ENCODE data around the gene CACNA1A.
"Not testable (repeated sequence)": the region's sequence is repeated elsewhere in the genome, so short reads cannot be mapped to it uniquely, and the experiment has no call there.

The CACNA1A gene

DNA sequence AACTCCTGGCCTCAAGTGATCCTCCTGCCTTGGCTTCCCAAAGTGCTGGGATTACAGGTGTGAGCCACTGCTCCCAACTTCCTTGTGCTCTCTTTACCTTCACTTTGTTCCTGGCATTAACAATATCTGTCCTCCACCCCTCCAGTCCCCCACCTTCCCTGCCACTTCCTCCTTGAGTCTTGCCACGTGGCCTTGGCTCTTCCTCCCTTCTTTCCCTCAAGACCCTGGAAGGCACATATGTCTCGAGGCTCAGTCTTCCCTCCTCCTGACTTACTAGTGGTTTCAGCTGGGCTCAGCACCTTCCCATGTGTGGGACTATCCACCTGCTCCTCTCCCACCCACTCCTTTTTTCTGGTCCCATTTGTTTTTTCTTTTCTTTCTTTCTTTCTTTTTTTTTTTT, 285.4 kb downstream of the CACNA1A start:
- DNase-seq, result no peak

DNA sequence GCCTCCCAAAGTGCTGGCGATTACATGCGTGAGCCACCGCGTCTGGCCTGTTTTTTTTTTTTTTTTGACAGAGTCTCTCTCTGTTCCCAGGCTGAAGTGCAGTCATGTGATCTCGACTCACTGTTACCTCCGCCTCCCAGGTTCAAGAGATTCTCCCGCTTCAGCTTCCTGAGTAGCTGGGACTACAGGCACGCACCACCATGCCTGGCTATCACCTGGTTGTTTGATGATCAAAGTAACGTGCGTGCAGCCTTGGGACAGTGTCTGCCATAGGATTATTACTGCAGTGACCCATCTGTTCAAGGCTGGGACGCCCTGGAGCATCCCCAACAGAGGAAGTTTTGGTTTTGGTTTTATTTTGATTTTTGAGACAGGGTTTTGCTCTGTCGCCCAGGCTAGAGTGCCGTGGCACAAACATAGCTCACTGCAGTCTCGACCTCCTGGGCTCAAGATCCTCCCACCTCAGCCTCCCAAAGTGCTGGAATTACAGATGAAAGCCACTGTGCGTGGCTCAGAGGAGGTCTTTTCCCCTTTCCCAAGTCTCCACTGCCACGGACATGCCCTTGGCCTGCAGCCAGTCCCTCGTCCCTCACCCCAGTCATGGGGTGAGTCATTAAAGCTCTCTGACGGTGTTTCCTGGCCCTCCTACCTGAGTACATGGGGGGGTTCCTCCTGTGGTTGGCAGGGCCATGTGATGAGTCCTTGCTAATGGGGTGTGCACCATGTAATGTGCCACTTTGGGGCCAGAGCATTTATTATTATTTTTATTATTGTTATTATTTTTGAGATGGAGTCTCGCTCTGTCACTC, 290.5 kb downstream of the CACNA1A start:
- peak in 2 of 5 donors; percentile 18 to 36 for DNase-seq

GRCh38 chr19:13214036-13214730, 292.1 kb downstream of the CACNA1A start:
- DNase-seq, result no peak

DNA sequence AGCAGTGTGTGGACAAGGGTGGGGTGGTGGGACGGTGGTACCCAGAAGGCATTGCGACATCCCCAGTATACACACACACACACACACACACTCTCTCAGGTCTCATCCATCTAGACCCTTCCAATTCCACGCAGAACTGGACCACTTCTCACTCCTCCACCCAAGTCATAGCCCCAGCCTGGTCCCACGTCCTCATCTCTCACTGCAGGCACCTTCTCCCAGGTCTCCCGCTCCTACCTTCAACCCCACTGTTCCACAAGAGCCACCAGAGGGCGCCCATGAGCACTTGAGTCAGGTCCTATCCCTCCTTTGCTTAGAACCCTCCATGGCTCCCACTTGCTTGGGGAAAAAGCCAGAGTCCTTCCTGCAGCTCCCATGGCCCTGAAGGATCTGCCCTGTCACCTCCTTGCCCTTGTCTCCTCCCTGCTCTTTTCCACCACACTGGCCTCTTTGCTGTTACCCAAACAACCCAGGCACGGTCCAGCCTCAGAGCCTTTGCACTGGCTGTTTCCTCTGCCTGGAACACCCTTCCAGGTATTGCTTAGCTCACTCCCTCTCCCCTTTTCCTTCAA, 293.4 kb downstream of the CACNA1A start:
- peak; percentile 45 to 71 (median 58) for DNase-seq

DNA sequence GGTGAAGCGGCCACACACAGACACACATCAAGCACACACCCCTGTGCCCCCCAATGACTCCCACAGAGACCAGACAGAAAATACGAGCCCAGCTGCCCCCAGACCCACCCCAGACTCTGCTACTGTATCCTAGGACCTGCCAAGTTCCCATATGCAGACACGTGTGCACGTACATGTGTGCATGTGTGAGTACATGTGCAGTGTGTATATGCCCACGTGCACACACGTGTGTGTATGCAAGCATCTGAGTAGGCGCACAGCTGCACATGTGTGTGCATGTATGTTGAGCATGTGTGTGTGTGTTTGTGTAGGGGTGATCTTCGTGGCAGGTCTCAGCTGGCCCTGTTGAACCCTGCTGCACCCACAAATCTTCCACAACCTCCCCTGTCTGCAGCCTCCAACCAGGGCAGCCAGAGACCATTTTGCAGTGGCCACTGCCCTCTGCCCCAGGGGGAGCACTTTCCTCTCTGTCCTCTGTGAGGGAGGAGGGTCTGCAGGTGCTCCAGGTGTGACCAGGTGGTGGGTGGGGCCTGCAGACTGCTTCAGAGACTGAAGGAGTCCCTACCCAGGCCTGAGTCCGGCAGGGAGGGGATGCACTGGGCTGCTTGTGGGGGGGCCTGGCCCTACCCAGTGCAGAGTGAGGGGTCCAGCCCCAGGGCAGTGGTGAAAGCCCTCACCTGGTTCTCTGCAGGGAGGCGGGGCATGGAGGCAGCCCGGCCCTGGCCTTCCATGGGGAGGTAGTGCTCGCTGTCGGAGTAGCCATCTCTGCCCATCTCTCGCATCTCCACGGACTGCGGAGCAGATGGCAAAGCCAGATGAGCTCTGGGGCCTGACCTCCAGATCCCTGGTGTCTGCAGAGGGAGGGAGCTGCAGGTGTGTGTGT, 294.6 kb downstream of the CACNA1A start:
- no peak for DNase-seq

GRCh38 chr19:13210941-13211340, 295.3 kb downstream of the CACNA1A start:
- DNase-seq, result no peak

DNA sequence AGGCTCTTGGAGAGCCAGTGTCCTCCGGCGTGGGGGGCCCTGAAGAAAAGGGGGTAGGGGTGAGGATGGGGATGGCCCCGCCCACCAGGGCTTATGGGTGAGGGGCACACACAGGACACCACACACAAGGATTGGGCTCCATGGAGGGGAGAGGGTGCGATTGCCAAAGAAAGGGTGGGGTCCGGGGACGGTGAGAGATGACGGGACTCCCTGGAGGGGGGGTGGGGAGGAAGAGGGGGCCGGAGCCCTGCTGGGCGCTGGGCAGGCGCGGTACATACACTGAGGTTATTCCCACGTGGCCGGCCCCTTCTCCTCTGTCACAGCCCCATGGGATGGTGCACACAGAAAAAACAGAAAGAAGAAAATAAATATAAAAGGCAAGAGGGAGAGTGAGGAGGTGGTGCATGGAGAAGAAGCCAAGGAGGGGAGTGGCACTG, 295.9 kb downstream of the CACNA1A start:
- no peak for DNase-seq

DNA sequence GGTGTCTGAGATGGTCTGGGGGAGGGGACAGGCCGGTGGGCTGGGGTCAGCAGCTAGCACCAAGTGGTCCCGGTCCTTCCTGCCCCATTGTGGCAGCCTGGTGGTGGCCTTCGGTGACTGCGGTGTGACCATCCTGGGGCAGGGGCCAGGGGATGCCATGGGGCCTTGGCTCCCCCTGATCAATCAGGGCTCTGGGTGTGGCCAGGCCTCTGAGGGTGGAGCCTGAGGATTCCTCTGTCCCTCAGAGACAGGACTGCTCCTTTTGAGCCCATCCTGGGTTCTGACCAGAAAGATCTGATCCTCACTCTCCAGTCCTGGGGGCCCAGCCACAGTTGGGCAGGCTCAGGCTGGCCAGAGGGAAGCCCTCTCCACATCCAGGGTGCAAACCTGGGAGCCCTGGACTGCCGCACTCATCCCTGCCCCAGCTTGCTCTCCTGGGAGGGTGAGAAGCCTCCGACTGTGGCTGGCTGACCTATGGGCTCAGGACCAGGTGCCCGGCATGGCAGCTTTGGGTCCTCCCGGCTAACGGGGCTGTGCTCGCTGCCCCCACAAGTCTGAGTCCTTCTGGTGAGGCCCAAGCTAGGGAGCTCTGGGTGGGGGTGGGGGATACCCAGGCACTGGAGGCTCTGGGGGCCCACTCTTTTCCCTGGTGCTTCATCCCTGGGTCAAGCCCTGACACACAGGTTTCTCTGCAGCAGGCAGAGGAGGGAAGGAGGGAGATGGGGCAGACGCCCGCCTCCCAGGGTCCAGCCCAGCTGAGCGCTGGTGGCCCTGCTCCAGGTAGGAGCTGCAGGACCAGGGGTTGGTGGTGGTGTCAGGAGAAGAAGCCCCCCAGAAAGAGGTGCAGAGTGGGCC, 296.6 kb downstream of the CACNA1A start:
- DNase-seq, result no peak

DNA sequence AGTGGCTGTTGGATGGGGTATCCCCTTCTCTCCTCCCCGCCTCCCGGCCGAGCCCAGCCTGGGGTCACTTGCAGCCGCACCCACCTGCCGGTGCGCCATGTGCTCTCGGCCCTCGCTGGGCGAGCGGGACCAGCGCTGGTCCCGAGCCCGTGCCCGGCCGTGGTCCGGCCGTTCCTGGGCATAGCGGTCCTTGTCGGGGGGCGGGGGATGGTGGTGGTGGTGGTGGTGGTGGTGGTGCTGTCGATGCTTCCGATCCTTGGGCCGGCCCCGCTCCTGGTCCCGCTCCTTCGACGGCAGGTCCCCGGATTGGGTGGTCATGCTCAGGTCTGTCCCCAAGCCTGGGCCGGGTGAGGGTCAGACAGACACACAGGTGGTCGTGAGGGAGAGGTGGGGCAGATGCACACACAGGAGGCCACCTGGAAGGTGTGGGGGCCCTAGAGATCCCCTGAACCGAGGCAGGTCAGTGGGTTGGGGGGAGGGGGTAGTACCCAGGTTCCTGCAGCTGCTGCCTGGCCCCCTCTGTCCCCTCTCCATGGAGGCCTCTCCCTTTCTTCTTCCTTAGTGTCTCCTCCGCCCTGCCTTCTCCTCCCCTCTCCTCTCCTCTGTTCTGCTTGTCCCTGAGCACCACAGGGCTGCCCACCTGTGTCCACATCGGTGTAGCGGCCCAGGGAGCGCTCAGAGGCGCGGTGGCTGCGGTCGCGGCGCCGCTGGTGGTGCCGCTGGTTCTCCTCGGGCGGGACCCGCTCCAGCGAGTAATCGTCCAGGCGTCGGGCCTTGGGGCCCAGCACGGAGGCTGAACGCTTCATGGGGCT, 297.4 kb downstream of the CACNA1A start:
- no peak for DNase-seq

- DNase-seq, result peak in 3 of 5 donors; percentile 21 to 71 (median 58)
These were observed 298.2 kb downstream of the CACNA1A start for GRCh38 chr19:13207846-13208671.

- DNase-seq, result no peak
These were observed 298.9 kb downstream of the CACNA1A start for GRCh38 chr19:13207237-13207845.

DNA sequence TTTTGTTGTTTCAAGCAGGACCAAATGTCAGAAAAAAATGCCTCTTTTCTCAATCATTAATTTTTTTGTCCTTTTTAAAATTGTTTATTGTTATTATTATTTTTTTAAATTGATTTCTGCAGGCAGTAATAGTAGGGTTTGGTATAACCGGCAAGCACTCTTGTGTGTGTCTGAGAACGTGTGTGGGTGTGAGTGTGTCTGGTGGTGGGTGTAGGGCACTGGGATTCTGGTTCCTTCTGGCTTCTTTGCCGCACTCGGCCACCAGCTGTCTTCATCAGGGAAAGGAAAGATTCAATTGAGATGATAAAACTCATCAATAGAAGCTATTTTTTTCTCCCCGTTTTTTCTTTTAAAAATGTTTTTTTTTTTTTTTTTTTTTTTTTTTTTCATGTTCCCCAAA, 299.7 kb downstream of the CACNA1A start:
- DNase-seq, result no peak

- DNase-seq, result not testable (repeated sequence)
These were observed 304.2 kb downstream of the CACNA1A start for GRCh38 chr19:13202112-13202511.

GRCh38 chr19:13198634-13199033, 307.6 kb downstream of the CACNA1A start:
- DNase-seq, result no peak

- DNase-seq, result peak; percentile 28 to 61 (median 45)
These were observed 310.6 kb downstream of the CACNA1A start for GRCh38 chr19:13195678-13196077.

DNA sequence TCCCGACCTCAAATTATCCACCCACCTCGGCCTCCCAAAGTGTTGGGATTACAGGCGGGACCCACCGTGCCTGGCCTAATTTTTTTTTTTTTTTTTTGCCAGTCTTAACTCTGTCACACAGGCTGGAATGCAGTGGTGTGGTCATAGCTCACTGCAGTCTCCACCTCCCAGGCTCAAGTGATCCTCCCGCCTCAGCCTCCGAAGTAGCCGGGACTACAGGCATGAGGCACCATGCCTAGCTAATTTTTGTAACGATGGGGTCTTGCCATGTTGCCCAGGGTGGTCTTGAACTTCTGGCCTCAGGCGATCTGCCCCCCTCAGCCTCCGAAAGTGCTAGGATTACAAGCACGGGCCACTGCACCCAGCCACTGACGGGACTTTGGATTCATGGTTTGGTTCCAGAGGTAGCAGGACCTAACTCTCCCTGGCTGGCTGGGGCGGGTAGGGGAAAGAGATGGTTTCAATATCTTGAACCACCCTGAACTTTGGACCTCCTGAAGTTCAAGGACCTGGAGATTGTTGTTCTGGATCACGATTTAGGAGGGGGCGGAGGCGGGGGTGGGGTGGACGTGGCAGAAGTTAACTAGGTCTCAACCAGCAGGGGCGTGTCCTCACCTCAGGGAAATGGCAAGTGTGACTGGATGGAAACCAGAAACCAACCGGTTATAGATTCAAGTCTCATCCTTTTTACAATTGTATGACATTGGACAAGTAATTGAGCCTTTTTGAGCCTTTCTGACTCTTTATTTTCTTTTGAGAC, 315.3 kb downstream of the CACNA1A start:
- DNase-seq, result no peak

DNA sequence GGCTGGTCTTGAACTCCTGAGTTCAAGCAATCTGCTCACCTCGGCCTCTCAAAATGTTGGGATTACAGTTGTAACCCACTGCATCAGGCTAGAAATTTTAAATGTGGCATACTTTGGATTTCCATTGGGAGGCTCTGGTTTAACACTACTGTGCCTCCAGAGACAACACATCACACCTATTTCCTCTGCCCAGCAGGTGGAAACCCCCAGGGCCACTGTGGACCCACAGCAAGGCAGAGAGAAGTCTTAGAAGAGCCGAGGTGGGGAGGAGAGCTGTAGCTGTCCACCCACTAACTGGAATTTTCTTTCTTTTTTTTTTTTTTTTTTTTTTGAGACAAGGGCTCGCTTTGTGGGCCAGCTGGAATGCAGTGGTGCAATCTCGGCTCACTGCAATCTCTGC, 316.7 kb downstream of the CACNA1A start:
- DNase-seq, result no peak

DNA sequence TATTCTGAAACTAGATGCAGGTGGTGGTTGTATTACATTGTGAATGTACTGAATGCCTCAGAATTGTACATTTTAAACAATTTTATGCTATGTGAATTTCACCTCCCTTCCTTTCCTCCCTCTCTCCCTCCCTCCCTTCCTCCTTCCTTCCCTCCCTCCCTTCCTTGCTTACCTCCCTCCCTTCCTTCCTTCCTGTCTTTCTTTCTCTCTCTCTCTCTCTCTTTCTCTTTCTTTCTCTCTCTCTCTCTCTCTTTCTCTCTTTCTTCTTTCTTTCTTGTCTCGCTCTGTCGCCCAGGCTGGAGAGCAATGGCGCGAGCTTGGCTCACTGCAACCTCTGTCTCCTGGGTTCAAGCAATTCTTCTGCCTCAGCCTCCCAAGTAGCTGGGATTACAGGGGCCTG, 318.9 kb downstream of the CACNA1A start:
- DNase-seq, result no peak

GRCh38 chr19:13186688-13187087, 319.6 kb downstream of the CACNA1A start:
- not testable (repeated sequence) for DNase-seq
